ENCODE measurements around the gene TRAP1.

DNA sequence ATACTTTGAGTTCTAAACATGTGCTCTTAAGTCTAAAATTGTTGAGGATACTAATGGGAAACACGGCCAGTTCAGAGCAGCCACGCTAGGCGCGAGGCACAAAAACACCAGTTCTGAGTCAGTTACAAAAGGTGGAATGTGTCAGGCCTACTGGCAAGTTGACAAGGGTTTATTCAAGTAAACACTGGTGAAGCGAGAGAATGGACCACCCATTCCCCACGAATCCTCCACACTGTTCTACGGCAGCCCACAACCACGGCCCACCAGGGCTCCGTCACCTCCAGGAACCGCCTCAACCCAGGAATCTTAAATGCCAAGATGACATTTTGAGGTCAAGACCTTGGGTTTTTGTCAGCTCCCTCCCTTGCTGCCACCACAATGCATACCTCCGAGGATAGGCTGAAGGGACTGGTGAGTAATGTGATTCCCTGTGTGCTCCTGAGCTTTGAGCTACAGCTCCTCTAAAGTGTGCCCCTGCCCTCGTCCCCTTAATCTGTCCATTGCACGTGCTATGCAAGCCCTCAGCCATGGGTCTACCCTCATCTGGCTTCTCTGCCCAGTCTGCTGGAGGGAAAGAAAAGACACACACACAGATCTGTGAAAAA lies 28.5 kb upstream of the TRAP1 start:
- TF ChIP-seq RAD21 (conservative IDR thresholded peaks at IDR 0.05), result no peak
- no peak for TF ChIP-seq POLR2AphosphoS5 (IDR thresholded peaks at IDR 0.05)
